HG02798 (cell line): Measurements from ENCODE around the gene CD58.
"Not testable (repeated sequence)": the region's sequence is repeated elsewhere in the genome, so short reads cannot be mapped to it uniquely, and the experiment has no call there.

ENCODE experiments used
- ATAC-seq: cut with Tn5 transposase; IDR thresholded peaks from one replicate; pipeline ENCODE4 v1.9.1; 2021; ENCODE audit warnings: mild to moderate bottlenecking; ENCODE audit not compliant: unreplicated experiment, poor library complexity

CD58 gene

GRCh38 chr1:116572771-116573430 lies 2.1 kb upstream of the CD58 start:
- ATAC-seq, result no peak

GRCh38 chr1:116572099-116572498 lies 1.3 kb upstream of the CD58 start:
- ATAC-seq, result no peak

GRCh38 chr1:116571215-116571919 lies 541 bp upstream of the CD58 start:
- ATAC-seq, result no peak

GRCh38 chr1:116569776-116570357 lies 959 bp downstream of the CD58 start:
- no peak for ATAC-seq

- no peak for ATAC-seq
Measured at GRCh38 chr1:116569381-116569670, 1.5 kb downstream of the CD58 start.

GRCh38 chr1:116568662-116569380 lies 2.0 kb downstream of the CD58 start:
- ATAC-seq, result no peak

- ATAC-seq, result no peak
Measured at GRCh38 chr1:116567790-116568661, 2.8 kb downstream of the CD58 start.

- ATAC-seq, result no peak
Measured at GRCh38 chr1:116565222-116565621, 5.6 kb downstream of the CD58 start.

- no peak for ATAC-seq
Measured at GRCh38 chr1:116564426-116564825, 6.4 kb downstream of the CD58 start.

- ATAC-seq, result not testable (repeated sequence)
Measured at GRCh38 chr1:116562465-116562864, 8.4 kb downstream of the CD58 start.

- no peak for ATAC-seq
Measured at GRCh38 chr1:116561563-116561962, 9.3 kb downstream of the CD58 start.

- ATAC-seq, result peak; percentile 26
Measured at GRCh38 chr1:116560704-116561490, 9.9 kb downstream of the CD58 start.

- peak; percentile 50 for ATAC-seq
Measured at GRCh38 chr1:116559304-116559761, 11.5 kb downstream of the CD58 start.

- ATAC-seq, result no peak
Measured at GRCh38 chr1:116558571-116558970, 12.3 kb downstream of the CD58 start.

- peak; percentile 31 for ATAC-seq
Measured at GRCh38 chr1:116558140-116558549, 12.7 kb downstream of the CD58 start.

GRCh38 chr1:116557323-116557878 lies 13.4 kb downstream of the CD58 start:
- no peak for ATAC-seq

GRCh38 chr1:116556289-116557006 lies 14.4 kb downstream of the CD58 start:
- peak; percentile 60 for ATAC-seq

- ATAC-seq, result no peak
Measured at GRCh38 chr1:116554924-116555323, 15.9 kb downstream of the CD58 start.
